Hematopoietic multipotent progenitor cell (in vitro differentiated cells): Measurements from ENCODE around the gene RCAN2. TPM values are rescaled to one million over a fixed set of nuclear protein-coding genes. Genes with fewer than 3 reads are reported as not detected.

Source experiments
- DNase-seq, 3 donors: peaks; one replicate each; pipeline ENCODE4 v3.0.0-alpha.2; 2011 to 2015; ENCODE audit warnings: low read depth in 2 of 3, low spot score in 2 of 3
- total RNA-seq: library from RNA; depleted of rRNA; stranded (reverse); fragments of >200 nt; gene quantifications from one replicate; pipeline ENCODE4 v1.2.3, GENCODE V29; 2012

RCAN2 gene
- total RNA-seq, 1 donor, result under 0.01 TPM

GRCh38 chr6:46186583-46186982 lies 304.7 kb downstream of the RCAN2 start:
- DNase-seq, result no peak

GRCh38 chr6:46184114-46184513 lies 307.1 kb downstream of the RCAN2 start:
- DNase-seq, result no peak

- DNase-seq, result no peak
Measured at GRCh38 chr6:46175976-46176375, 315.3 kb downstream of the RCAN2 start.

- peak in 1 of 3 donors; percentile 17 for DNase-seq
Measured at GRCh38 chr6:46175446-46175845, 315.8 kb downstream of the RCAN2 start.

GRCh38 chr6:46174904-46175303 lies 316.3 kb downstream of the RCAN2 start:
- no peak for DNase-seq

GRCh38 chr6:46172176-46172575 lies 319.1 kb downstream of the RCAN2 start:
- DNase-seq, result no peak

Other genes with a start within 250 kb of the RCAN2 start
- gene CYP39A1, start 161.4 kb upstream of the RCAN2 start, total RNA-seq, result under 0.01 TPM
- gene SLC25A27, start 161.5 kb upstream of the RCAN2 start, total RNA-seq, result 5.7 TPM
- under 0.01 TPM for gene TDRD6, start 196.4 kb upstream of the RCAN2 start, total RNA-seq
- gene PLA2G7, start 243.9 kb upstream of the RCAN2 start, total RNA-seq, result not detected